Measurements from ENCODE around the gene GIGYF2. TPM values are rescaled to one million over a fixed set of nuclear protein-coding genes. Genes with fewer than 3 reads are reported as not detected.

The GIGYF2 gene
- total and polyA plus RNA-seq, 11 donors = 25.3 to 78.1 (median 56.5) TPM

DNA sequence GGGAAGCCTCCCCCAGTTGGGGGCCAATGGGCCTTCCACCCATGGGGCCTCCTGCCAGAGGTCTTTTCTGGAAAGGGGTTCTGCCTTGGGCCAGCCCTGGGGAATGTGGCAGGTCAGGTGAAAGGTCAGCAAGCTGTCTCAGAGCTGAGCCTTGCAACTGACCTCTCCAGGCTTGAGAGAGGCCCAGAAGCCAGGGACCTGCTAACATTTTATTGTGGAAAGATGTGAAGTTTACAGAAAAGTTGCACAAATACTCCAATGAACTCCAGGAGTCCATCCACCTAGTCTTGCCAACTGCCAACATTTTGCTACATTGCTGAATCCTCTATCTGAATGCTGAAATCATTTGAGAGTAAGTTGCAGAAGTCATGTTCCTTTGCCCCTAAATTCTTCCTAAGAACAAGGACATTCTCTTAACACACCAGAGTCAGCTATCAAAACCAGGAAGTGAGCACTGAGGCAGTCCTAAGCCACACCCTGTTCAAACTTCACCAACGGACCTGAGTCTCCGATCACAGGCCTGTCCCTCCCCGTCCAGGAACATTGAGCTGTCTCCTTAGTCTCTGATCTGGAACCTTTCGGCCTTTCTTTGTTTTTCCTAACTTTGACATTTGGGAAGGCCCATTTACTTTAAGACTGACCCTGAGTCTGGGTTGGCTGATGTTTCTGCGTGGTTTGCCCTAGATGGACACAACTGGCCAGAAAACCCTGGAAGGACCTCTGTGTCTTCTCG, 176.9 kb downstream of the GIGYF2 start:
- no peak overlapping the region for H3K27ac ChIP-seq
- peaks cover 6 to 30% (median 14%) of the 10 kb centered on the region in 9 donors for H3K27me3 ChIP-seq
- 87 to 94% (median 90%) methylated on average over 6 of the region's 6 CpGs for WGBS, 4 donors
- H3K4me3 ChIP-seq = no peak overlapping the region
- H3K4me1 ChIP-seq = peaks cover 0 to 17% (median 6%) of the 10 kb centered on the region in 12 donors
- DNase-seq = no peak
- no peaks in the 10 kb centered on the region for H3K36me3 ChIP-seq
- TF ChIP-seq, protein P1, sequence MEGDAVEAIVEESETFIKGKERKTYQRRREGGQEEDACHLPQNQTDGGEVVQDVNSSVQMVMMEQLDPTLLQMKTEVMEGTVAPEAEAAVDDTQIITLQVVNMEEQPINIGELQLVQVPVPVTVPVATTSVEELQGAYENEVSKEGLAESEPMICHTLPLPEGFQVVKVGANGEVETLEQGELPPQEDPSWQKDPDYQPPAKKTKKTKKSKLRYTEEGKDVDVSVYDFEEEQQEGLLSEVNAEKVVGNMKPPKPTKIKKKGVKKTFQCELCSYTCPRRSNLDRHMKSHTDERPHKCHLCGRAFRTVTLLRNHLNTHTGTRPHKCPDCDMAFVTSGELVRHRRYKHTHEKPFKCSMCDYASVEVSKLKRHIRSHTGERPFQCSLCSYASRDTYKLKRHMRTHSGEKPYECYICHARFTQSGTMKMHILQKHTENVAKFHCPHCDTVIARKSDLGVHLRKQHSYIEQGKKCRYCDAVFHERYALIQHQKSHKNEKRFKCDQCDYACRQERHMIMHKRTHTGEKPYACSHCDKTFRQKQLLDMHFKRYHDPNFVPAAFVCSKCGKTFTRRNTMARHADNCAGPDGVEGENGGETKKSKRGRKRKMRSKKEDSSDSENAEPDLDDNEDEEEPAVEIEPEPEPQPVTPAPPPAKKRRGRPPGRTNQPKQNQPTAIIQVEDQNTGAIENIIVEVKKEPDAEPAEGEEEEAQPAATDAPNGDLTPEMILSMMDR (IDR thresholded peaks at IDR 0.05) = no peak
- no peak for TF ChIP-seq POLR2A (IDR thresholded peaks at IDR 0.05)
- intact Hi-C loops (cut with DNase I) = no loop called here
- no peak for ATAC-seq
- H3K9me3 ChIP-seq = no peaks in the 10 kb centered on the region

DNA sequence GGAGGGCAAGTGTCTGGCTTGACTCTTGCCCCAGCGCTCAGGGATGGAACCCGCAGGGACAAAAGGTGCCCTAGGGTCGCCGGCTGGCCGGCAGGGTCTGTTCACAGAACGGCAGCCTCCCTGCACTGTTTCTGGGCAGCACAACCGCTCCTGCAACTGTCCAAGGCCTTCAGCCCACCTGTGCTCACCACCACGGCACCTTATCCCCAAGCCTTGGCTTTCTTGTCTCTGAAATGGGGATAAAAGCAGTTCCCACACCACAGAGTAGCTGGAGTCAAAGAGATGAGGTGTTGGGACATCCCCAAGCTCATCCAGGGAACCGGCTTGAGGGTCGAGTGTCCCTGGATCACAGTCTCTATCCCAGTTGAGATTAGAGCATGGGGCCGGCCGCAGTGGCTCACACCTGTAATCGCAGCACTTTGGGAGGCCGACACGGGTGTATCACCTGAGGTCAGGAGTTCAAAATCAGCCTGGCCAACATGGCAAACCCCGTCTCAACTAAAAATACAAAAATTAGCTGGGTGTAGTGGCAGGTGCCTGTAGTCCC, 177.6 kb downstream of the GIGYF2 start:
- intact Hi-C loops (cut with DNase I) = no loop called here

DNA sequence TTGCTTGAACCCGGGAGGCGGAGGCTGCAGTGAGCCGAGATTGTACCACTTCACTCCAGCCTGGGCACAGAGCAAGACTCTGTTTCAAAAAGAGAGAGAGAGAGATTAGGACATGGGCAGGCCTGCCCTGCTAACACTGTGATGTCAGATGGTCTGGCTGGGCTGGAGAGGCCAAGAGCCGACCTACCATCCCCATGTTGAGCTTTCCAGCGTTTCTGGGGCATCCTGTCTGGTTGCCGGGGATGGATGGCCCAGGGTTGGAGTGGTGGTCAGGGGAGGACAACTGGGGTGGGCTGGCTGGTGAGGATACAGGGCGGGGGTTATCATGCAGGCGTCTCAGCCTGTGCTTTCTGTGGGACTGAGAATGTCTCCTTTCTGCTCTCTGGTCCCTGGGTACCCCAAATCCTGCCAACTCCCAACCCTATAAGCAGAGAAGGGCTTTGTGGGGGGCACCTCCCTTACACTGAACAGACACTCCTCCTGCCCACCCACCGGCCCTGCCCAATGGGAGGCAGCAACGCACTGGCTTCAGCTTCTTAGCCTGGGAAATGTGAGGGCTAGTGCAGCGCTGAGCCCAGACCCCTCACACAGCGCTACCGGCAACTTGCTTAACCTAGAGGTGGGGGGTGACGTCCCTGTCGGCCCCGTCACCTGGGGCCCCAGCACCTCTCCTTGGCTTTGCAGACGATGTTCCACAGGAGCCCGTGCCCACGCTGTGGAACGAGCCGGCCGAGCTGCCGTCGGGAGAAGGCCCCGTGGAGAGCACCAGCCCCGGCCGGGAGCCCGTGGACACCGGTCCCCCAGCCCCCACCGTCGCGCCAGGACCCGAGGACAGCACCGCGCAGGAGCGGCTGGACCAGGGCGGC, 178.4 kb downstream of the GIGYF2 start:
- WGBS, 4 donors = 21 to 78% (median 28%) methylated on average over 9 to 37 of the region's 37 CpGs
- Histone ChIP-seq H3K4me3 (peak overlapping the region in 10 of 12 donors; percentile 11 to 60 (median 50)), H3K27ac (no peak overlapping the region), H3K27me3 (peaks cover 6 to 30% (median 14%) of the 10 kb centered on the region in 9 donors), H3K4me1 (peaks cover 0 to 17% (median 6%) of the 10 kb centered on the region in 12 donors), H3K36me3 (no peaks in the 10 kb centered on the region), H3K9me3 (no peaks in the 10 kb centered on the region)
- ATAC-seq (peak in 1 of 4 donors; percentile 7), DNase-seq (no peak)
- TF ChIP-seq POLR2A (IDR thresholded peaks at IDR 0.05) = no peak
- TF ChIP-seq, protein P1 (IDR thresholded peaks at IDR 0.05) = no peak
- intact Hi-C loops (cut with DNase I) = no loop called here

More for the DNA sequence above, 177.6 kb downstream of the GIGYF2 start:
- Histone ChIP-seq H3K4me1 (peaks cover 0 to 17% (median 6%) of the 10 kb centered on the region in 12 donors), H3K9me3 (no peaks in the 10 kb centered on the region), H3K36me3 (no peaks in the 10 kb centered on the region), H3K27me3 (peaks cover 6 to 30% (median 14%) of the 10 kb centered on the region in 9 donors), H3K27ac (no peak overlapping the region), H3K4me3 (no peak overlapping the region)
- no peak for TF ChIP-seq POLR2A (IDR thresholded peaks at IDR 0.05)
- TF ChIP-seq, protein P1 (IDR thresholded peaks at IDR 0.05) = no peak
- 94 to 96% (median 96%) methylated on average over 14 to 16 of the region's 16 CpGs for WGBS, 4 donors
- DNase-seq (no peak), ATAC-seq (no peak)

All from heart left ventricle (tissue), 16 donors.